HUES64 (cell line): ENCODE measurements around the gene PABPC1L.

Experiments used
- H3K27ac ChIP-seq: 2 replicates; pipeline ENCODE4 v1.7.0; 2013; ENCODE audit warnings: low read depth, low read length, inconsistent platforms
- H3K27me3 ChIP-seq: 2 replicates; pipeline ENCODE4 v1.6.1; 2013; ENCODE audit warnings: mild to moderate bottlenecking, low read length; ENCODE audit not compliant: insufficient read depth
- H3K36me3 ChIP-seq: 2 replicates; pipeline ENCODE4 v1.6.1; 2013; ENCODE audit warnings: mild to moderate bottlenecking, low read length; ENCODE audit not compliant: insufficient read depth
- H3K4me1 ChIP-seq: 2 replicates; pipeline ENCODE4 v1.6.1; 2013; ENCODE audit warnings: mild to moderate bottlenecking, low read length, moderate library complexity; ENCODE audit not compliant: insufficient read depth
- H3K4me3 ChIP-seq: 2 replicates; pipeline ENCODE4 v1.5.1; 2013; ENCODE audit warnings: mild to moderate bottlenecking, low read length, moderate library complexity
- H3K9ac ChIP-seq: 2 replicates; pipeline ENCODE4 v1.6.1; 2013; ENCODE audit warnings: mild to moderate bottlenecking, low read depth, low read length
- H3K9me3 ChIP-seq: 2 replicates; pipeline ENCODE4 v1.6.1; 2013; ENCODE audit warnings: low read depth, low read length; ENCODE audit not compliant: insufficient read depth
- WGBS: fragments of 150-250, 120-280 bp; methylation state at CpG from one replicate; pipeline ENCODE4 v1.1.7; 2013; ENCODE audit warnings: missing lambda C conversion rate; 5-methylcytosine and 5-hydroxymethylcytosine counted together

Gene PABPC1L

GRCh38 chr20:44904377-44904776, 5.5 kb upstream of the PABPC1L start:
- Histone ChIP-seq H3K9me3 (no peaks in the 10 kb centered on the region), H3K36me3 (peaks cover 82% of the 10 kb centered on the region), H3K4me3 (no peak overlapping the region), H3K27ac (no peak overlapping the region), H3K4me1 (0 out of 2 replicates have a peak, but pooled peaks cover 4% of the 10 kb centered on the region), H3K9ac (no peak overlapping the region), H3K27me3 (no peaks in the 10 kb centered on the region)
- 98% methylated on average over 5 of the region's 5 CpGs for WGBS

DNA sequence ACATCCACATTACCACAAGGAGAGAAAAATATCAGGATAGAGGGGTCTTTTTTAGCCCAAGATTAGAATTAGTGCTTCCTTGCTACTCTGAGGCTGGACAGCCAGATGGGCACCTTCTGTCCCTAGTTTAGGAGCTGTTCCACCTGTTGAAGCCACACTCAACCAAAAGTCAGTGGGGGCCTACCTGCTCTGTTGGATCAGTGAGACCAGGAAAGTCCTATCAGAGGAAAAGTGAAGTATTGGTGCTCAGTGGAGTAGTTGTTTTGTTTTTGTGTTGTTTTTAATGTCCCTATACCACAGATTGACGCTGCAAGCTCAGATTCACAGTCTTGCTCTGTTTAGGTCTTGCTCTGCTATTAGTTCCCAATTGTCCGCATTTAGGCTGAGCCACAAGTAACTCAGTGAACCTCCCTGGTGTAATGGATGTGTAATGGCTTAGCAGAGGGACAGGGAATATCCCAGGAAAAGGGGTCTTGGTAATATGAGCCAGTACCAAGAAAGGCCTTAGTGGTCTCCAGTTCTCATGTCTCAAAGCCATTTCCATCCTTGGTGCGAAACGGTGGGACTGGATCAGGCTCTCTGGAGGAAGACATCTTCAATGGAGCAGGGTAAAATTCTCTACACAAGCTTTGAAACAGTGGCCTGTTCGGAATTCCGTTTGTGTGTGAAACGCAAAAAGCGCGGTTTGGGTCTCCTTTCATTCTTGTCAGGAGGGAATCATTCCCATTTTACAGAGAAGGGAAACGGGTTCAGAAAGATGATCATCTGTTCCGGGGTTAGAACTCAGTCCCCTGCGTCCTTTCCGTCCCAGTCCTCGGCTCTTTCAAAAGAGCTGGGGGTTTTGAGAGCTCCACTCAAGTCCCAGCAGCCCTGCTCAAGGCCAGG, 631 bp upstream of the PABPC1L start:
- peak overlapping the region; percentile 17; the same call in 1 of the 2 replicates for H3K27ac ChIP-seq
- H3K36me3 ChIP-seq, result peaks cover 64% of the 10 kb centered on the region
- H3K9me3 ChIP-seq, result no peaks in the 10 kb centered on the region
- peak overlapping the region; percentile 87 for H3K4me3 ChIP-seq
- no peaks in the 10 kb centered on the region for H3K27me3 ChIP-seq
- no peak overlapping the region for H3K9ac ChIP-seq
- H3K4me1 ChIP-seq, result peaks cover 10% of the 10 kb centered on the region
- WGBS, result 31% methylated on average over 14 of the region's 14 CpGs

- Histone ChIP-seq H3K27ac (peak overlapping the region; percentile 69; the same call in 1 of the 2 replicates), H3K4me3 (peak overlapping the region; percentile 87), H3K36me3 (peaks cover 59% of the 10 kb centered on the region), H3K4me1 (peaks cover 10% of the 10 kb centered on the region), H3K27me3 (no peaks in the 10 kb centered on the region), H3K9me3 (no peaks in the 10 kb centered on the region), H3K9ac (peak overlapping the region; percentile 80)
- WGBS, result 47% methylated on average over 15 of the region's 17 CpGs
These were observed 916 bp downstream of the PABPC1L start for GRCh38 chr20:44910690-44911262.

- peak overlapping the region; percentile 32 for H3K4me3 ChIP-seq
- H3K9ac ChIP-seq, result no peak overlapping the region
- 54% methylated on average over 19 of the region's 21 CpGs for WGBS
- peak overlapping the region; percentile 36; the same call in 1 of the 2 replicates for H3K27ac ChIP-seq
- peaks cover 59% of the 10 kb centered on the region for H3K36me3 ChIP-seq
- no peaks in the 10 kb centered on the region for H3K27me3 ChIP-seq
- H3K9me3 ChIP-seq, result no peaks in the 10 kb centered on the region
- H3K4me1 ChIP-seq, result peaks cover 10% of the 10 kb centered on the region
These were observed 1.5 kb downstream of the PABPC1L start for GRCh38 chr20:44911264-44911921.

DNA sequence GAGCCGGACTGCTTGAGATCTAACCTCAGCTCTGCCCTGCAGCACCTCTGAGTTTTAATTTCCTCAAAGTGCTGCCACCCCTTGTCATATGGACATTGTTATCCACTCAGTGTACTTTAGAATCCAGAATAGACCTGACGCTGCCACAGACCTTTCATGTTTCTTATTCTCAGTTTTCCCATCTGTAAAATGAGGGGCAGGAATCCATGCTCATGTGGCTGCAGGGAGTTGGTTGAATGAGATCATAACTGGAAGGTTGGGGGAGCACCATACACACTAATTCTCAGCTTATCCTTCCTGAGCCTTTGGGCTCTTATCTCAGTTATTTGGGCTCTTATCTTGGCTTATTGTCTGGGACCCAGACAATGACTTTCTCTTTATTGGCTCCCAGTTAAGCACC, 2.3 kb downstream of the PABPC1L start:
- Histone ChIP-seq H3K4me3 (no peak overlapping the region), H3K27me3 (no peaks in the 10 kb centered on the region), H3K36me3 (peaks cover 59% of the 10 kb centered on the region), H3K4me1 (peaks cover 10% of the 10 kb centered on the region), H3K27ac (no peak overlapping the region), H3K9me3 (no peaks in the 10 kb centered on the region), H3K9ac (no peak overlapping the region)
- WGBS, result 93% methylated on average over 2 of the region's 2 CpGs

DNA sequence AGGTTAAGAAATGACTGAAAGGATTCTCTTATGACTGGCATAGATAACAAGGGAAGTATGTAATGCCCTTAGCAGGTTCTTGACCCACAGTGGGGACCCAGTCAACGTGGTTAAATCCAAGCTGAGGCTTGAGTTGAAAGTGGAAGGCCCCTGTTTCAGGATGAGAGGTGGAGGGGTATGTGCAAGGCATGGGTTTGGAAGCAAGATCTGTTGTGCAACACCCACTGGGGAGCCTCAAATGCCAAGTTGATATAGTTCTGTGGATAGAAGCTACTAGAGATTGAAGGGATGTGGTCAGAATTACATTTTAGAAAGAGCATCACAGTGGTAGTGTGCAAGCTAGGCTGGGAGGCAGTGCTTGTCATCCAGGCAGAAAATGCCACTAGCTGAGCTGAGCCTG, 5.1 kb downstream of the PABPC1L start:
- H3K36me3 ChIP-seq, result peaks cover 70% of the 10 kb centered on the region
- H3K27ac ChIP-seq, result no peak overlapping the region
- 94% methylated on average over 1 of the region's 1 CpG for WGBS
- H3K4me1 ChIP-seq, result peaks cover 4% of the 10 kb centered on the region
- H3K9ac ChIP-seq, result no peak overlapping the region
- no peak overlapping the region for H3K4me3 ChIP-seq
- no peaks in the 10 kb centered on the region for H3K27me3 ChIP-seq
- no peaks in the 10 kb centered on the region for H3K9me3 ChIP-seq

- Histone ChIP-seq H3K9ac (no peak overlapping the region), H3K9me3 (no peaks in the 10 kb centered on the region), H3K4me1 (peaks cover 4% of the 10 kb centered on the region), H3K27me3 (no peaks in the 10 kb centered on the region), H3K36me3 (peaks cover 76% of the 10 kb centered on the region), H3K4me3 (no peak overlapping the region), H3K27ac (no peak overlapping the region)
- WGBS, result 89% methylated on average over 12 of the region's 12 CpGs
These were observed 6.7 kb downstream of the PABPC1L start for GRCh38 chr20:44916586-44916985.

GRCh38 chr20:44917399-44917798, 7.5 kb downstream of the PABPC1L start:
- no peaks in the 10 kb centered on the region for H3K27me3 ChIP-seq
- 88% methylated on average over 1 of the region's 2 CpGs for WGBS
- H3K4me1 ChIP-seq, result no peaks in the 10 kb centered on the region
- H3K36me3 ChIP-seq, result peaks cover 79% of the 10 kb centered on the region
- no peak overlapping the region for H3K27ac ChIP-seq
- no peak overlapping the region for H3K9ac ChIP-seq
- no peak overlapping the region for H3K4me3 ChIP-seq
- H3K9me3 ChIP-seq, result no peaks in the 10 kb centered on the region

GRCh38 chr20:44918342-44918741, 8.5 kb downstream of the PABPC1L start:
- no peak overlapping the region for H3K4me3 ChIP-seq
- 98% methylated on average over 3 of the region's 3 CpGs for WGBS
- no peaks in the 10 kb centered on the region for H3K27me3 ChIP-seq
- H3K9ac ChIP-seq, result no peak overlapping the region
- no peaks in the 10 kb centered on the region for H3K4me1 ChIP-seq
- peaks cover 79% of the 10 kb centered on the region for H3K36me3 ChIP-seq
- no peaks in the 10 kb centered on the region for H3K9me3 ChIP-seq
- H3K27ac ChIP-seq, result no peak overlapping the region

DNA sequence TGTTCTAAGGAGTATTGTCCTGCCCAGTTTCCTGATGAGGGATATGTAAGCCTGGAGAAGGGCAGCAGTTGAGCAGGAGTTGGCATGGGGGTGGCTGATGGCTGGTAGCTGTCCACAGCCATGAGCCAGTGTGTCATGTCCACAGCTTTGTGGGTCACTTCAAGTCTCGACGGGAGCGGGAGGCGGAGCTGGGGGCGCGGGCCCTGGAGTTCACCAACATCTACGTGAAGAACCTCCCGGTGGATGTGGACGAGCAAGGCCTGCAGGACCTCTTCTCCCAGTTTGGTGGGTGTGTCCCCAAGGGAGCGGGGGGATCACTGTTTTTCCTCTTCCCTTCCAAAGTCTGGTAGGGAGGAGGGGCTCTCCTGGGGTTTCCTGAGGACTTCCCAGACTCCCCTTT, 8.9 kb downstream of the PABPC1L start:
- Histone ChIP-seq H3K36me3 (peaks cover 79% of the 10 kb centered on the region), H3K9ac (no peak overlapping the region), H3K9me3 (no peaks in the 10 kb centered on the region), H3K27me3 (no peaks in the 10 kb centered on the region), H3K4me3 (no peak overlapping the region), H3K27ac (no peak overlapping the region), H3K4me1 (no peaks in the 10 kb centered on the region)
- WGBS, result 95% methylated on average over 10 of the region's 10 CpGs

DNA sequence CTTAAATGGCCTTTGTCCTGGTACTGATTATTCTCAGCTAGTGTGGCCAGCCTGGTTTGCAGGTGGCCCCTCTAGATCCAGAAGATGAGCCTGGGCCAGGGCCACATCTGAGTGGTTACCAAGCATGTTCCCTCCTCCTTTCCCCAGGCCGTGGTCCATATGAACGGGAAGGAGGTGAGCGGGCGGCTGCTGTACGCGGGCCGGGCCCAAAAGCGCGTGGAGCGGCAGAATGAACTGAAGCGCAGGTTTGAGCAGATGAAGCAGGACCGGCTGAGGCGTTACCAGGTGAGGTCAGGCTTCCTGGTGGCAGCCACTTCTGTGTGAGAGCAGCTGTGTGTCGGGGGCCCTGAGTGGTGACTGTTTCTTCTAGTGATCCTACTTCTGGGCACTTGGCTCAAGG, 11.6 kb downstream of the PABPC1L start:
- Histone ChIP-seq H3K4me1 (no peaks in the 10 kb centered on the region), H3K9ac (no peak overlapping the region), H3K4me3 (no peak overlapping the region), H3K27ac (no peak overlapping the region), H3K9me3 (no peaks in the 10 kb centered on the region), H3K36me3 (peaks cover 78% of the 10 kb centered on the region), H3K27me3 (no peaks in the 10 kb centered on the region)
- 96% methylated on average over 14 of the region's 14 CpGs for WGBS
